Subcutaneous adipose tissue (tissue), 4 donors: ENCODE data around the gene ATL3. TPM values are rescaled to one million over a fixed set of nuclear protein-coding genes. Genes with fewer than 3 reads are reported as not detected.

Source experiments
- CTCF ChIP-seq: fragments of 450-650 bp; IDR thresholded peaks from one replicate; pipeline ENCODE4 v1.5.1; 2016; ENCODE audit warnings: low read depth, mild to moderate bottlenecking, control low read depth, antibody characterized with exemption, moderate library complexity
- total RNA-seq, 4 donors: library from RNA; depleted of rRNA; stranded (reverse); fragments of >200 nt; gene quantifications; one replicate each; pipeline ENCODE4 v1.1.0, GENCODE V29; 2016

Gene ATL3
- total RNA-seq, 4 donors from 2014 or later: 83.5 to 172 (median 118) TPM

- no peak for TF ChIP-seq CTCF
Observed at GRCh38 chr11:63613517-63614135, 57.5 kb downstream of the ATL3 start.

DNA sequence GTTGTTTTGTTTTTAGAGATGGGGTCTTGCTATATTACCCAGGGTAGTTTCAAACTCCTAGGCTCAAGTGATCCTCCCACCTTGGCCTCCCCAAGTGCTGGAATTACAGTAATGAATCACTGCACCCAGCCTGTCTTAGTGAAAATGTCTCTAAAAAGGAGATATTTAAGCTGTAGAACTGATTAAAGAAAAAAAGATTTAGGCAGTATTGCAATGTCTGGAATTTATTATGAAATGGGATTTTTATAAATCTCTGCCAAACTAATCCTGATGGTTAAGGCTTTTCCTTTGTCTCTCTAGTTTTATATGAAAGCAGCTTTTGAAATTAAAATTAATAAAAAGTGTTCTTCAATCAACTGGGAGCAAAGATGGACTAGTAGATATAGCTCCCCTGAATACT, 59.0 kb downstream of the ATL3 start:
- no peak for TF ChIP-seq CTCF

DNA sequence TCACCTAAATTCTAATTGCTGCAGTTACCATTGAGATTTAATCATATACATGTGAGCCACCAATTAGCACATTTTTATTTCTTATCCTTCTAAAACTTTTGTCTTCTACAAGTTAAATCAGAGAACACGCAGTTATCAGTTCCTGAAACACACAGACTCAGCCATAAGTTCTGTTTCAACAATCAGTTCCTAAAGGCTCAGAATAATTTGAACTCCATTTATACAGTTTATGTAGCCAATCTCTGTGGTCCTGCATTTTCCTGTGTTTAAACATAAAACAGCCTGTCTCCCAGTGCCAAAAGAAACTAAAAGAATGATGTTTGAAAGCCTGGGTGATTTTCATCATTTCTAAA, 59.8 kb downstream of the ATL3 start:
- TF ChIP-seq CTCF: no peak

DNA sequence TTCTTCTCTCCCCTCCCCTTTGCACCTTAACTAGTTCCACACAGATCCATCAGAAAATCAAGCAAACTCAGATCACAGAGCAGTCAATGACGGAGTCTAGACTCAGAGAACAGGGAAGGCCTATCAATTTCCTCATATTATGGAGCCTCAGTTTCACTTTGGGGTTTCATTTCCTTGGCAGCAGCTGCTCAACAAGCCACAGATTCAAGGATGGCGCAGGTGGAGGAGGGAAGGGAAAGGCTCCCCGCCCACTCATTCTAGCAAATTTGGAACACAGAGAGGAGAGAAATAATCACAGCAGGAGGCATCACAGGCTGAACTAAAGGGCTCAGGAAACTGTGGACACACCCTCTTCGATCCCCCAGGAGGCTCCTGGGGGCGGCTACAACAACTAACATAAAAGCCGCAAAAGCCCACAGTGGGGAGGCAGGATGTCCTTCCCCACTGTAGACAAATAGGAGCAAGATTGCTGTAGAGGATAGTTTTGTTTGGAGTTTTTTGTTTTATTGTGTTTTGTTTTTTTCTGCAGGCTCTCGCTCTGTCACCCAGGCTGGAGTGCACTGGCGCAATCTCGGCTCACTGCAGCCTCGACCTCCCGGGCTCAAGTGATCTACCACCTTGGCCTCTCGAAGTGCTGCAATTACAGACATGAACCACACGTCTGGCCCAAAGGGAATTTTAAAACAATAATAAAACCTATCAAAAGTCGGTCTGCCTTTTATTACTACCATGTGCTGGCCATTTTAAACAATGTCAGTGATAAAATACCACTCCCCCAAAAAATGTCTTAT, 60.4 kb downstream of the ATL3 start:
- TF ChIP-seq CTCF: no peak

DNA sequence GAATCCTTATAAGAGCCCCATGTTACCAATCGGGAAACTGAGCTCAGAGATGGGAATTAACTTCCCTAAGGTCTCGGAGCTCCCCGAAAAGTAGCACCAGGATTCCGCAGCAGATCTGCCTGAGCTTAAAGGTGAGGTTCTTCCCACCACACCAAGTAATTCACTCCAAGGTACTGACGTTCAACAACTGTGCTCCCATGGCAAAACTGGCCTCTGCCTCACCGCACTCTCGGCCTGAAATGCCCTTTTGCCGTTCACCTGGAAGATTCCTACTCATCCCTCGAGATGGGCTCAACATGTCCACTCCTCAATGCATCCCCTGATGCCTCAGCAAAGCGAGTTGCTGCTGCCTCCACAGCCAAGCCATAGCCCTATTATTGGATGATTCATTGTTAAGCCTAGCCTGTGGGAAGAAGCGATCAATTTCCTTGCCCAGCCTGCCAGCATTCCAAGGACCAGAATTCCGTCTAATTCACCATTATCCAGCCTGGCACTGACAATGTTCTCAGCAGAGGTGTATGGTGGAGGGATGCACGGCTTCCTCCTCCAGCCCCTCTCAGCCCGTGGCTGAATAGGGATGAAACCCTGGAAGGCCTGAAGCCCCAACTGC, 61.1 kb downstream of the ATL3 start:
- no peak for TF ChIP-seq CTCF

- TF ChIP-seq CTCF: no peak
Observed at GRCh38 chr11:63609536-63609935, 61.6 kb downstream of the ATL3 start.
